Type B pancreatic cell (in vitro differentiated cells): ENCODE results near the gene TP73. TPM values are rescaled to one million over a fixed set of nuclear protein-coding genes. Genes with fewer than 3 reads are reported as not detected.

Experiments used
- DNase-seq: peaks from one replicate; pipeline ENCODE4 v3.0.0; 2021; ENCODE audit warnings: mixed read lengths; ENCODE audit not compliant: unreplicated experiment; ENCODE audit errors: extremely low spot score
- H3K27ac Mint-ChIP-seq: 2 replicates; pipeline ENCODE4 v1.8.0; 2021; ENCODE audit warnings: mild to moderate bottlenecking, mixed read lengths
- H3K27me3 Mint-ChIP-seq: 2 replicates; pipeline ENCODE4 v1.8.0; 2021; ENCODE audit warnings: mixed read lengths
- H3K36me3 Mint-ChIP-seq: 2 replicates; pipeline ENCODE4 v1.8.0; 2021; ENCODE audit warnings: mixed read lengths
- H3K4me1 Mint-ChIP-seq: one replicate; pipeline ENCODE4 v1.8.0; 2021; ENCODE audit warnings: mixed read lengths; ENCODE audit not compliant: unreplicated experiment
- H3K4me3 Mint-ChIP-seq: 2 replicates; pipeline ENCODE4 v1.8.0; 2021; ENCODE audit warnings: mild to moderate bottlenecking, mixed read lengths
- H3K9me3 Mint-ChIP-seq: 2 replicates; pipeline ENCODE4 v1.8.0; 2021; ENCODE audit warnings: mixed read lengths
- CTCF ChIP-seq: fragments of 200-600 bp; sonication (generic); conservative IDR thresholded peaks from 2 replicates; pipeline ENCODE4 v1.5.0; 2021; ENCODE audit warnings: antibody characterized with exemption, mild to moderate bottlenecking
- total RNA-seq: library from RNA; stranded (reverse); gene quantifications from 2 replicates; pipeline ENCODE4 v1.2.1, GENCODE V29; 2021; ENCODE audit warnings: low replicate concordance

Gene TP73
- total RNA-seq, 1 donor from 2014 or later = 1.6 TPM

GRCh38 chr1:3657096-3657475, 4.8 kb downstream of the TP73 start:
- H3K27me3 Mint-ChIP-seq = peaks cover 70% of the 10 kb centered on the region
- DNase-seq = no peak
- H3K4me1 Mint-ChIP-seq = peaks cover 5% of the 10 kb centered on the region

DNA sequence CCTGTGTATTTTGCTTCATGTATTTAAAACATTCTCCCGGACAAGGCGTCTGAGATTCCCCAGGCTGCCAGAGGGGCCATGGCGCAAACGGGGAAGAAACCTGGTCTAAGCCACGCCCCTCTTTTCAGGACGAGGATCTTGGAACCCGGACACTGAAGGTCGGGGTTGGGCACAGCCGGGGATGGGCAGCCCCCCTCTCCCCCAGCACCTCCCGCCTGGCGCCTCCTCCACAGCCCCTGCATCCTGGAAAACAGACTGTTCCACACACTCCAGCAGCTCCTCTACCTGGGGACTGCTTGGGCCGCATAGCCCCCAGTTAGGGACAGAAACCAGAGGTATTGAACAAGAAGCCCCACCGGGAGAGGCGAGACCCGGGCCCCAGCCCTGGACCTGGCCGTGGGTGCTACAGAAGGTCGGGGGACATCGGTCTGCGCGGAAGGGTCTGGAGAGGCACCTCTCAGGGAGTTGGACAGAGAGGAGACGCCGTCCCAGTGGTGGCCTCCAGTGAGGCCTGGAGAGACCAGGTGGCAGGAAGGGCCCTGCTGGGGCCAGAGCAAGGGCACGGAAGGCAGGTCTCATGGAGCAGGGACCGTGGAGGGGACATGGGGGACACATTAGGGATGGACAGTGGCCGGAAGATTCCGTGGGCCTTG, 5.4 kb downstream of the TP73 start:
- H3K9me3 Mint-ChIP-seq = no peaks in the 10 kb centered on the region
- peaks cover 5% of the 10 kb centered on the region for H3K4me1 Mint-ChIP-seq
- H3K27ac Mint-ChIP-seq = no peak overlapping the region
- H3K4me3 Mint-ChIP-seq = no peak overlapping the region
- no peaks in the 10 kb centered on the region for H3K36me3 Mint-ChIP-seq
- TF ChIP-seq CTCF = no peak
- peaks cover 72% of the 10 kb centered on the region for H3K27me3 Mint-ChIP-seq
- no peak for DNase-seq

More at GRCh38 chr1:3657096-3657475, 4.8 kb downstream of the TP73 start:
- no peak overlapping the region for H3K4me3 Mint-ChIP-seq
- no peaks in the 10 kb centered on the region for H3K36me3 Mint-ChIP-seq
- H3K27ac Mint-ChIP-seq = no peak overlapping the region
- H3K9me3 Mint-ChIP-seq = no peaks in the 10 kb centered on the region
- TF ChIP-seq CTCF = no peak

DNA sequence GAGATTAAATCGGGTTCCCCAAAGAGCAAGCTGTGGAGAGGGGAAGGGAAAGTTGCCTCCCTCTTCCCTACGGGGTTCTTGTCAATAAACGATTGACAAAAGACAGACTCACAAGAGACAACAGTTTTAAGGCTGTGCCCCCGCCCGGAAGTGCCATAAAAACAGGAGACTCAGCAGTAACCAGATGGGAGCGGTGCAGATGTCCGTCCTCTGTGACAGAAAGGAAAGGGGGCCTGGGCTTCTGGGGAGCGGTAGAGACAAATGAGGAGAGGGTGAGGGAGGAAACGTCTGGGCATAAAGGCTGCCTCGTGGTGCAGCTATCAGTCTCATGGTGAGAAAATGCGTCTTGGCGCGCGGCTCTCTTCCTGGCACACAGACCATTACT, 5.9 kb downstream of the TP73 start:
- H3K4me1 Mint-ChIP-seq = peaks cover 5% of the 10 kb centered on the region
- H3K9me3 Mint-ChIP-seq = no peaks in the 10 kb centered on the region
- H3K27me3 Mint-ChIP-seq = peaks cover 74% of the 10 kb centered on the region
- no peak overlapping the region for H3K27ac Mint-ChIP-seq
- no peak for DNase-seq
- no peak for TF ChIP-seq CTCF
- no peaks in the 10 kb centered on the region for H3K36me3 Mint-ChIP-seq
- H3K4me3 Mint-ChIP-seq = no peak overlapping the region

- Mint-ChIP-seq H3K4me3 (no peak overlapping the region), H3K36me3 (no peaks in the 10 kb centered on the region), H3K27ac (no peak overlapping the region), H3K4me1 (peaks cover 5% of the 10 kb centered on the region), H3K9me3 (no peaks in the 10 kb centered on the region), H3K27me3 (peaks cover 67% of the 10 kb centered on the region)
- no peak for TF ChIP-seq CTCF
- DNase-seq = no peak
These were observed 6.8 kb downstream of the TP73 start for GRCh38 chr1:3659093-3659492.

DNA sequence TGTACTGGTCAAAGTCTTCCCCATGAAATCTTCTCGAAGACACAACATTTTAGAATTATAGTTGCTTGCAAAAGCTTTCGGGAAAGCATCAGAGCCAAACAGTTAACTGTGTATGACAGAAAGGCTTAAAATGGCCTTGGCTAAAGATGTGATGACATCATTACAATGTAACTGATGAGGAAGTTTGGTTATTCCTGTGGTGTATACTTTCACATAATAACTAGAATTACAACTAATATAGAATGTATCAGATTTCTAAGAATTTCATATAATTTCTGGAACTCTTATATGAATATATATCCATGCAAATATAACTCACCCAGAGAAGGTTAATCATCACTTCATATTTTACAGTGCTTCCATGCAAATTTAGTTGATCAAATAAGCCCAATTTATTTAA, 8.4 kb downstream of the TP73 start:
- H3K4me3 Mint-ChIP-seq = no peak overlapping the region
- no peak for DNase-seq
- TF ChIP-seq CTCF = no peak
- H3K9me3 Mint-ChIP-seq = no peaks in the 10 kb centered on the region
- H3K36me3 Mint-ChIP-seq = no peaks in the 10 kb centered on the region
- peaks cover 56% of the 10 kb centered on the region for H3K27me3 Mint-ChIP-seq
- H3K27ac Mint-ChIP-seq = no peak overlapping the region
- H3K4me1 Mint-ChIP-seq = peaks cover 5% of the 10 kb centered on the region

GRCh38 chr1:3661631-3662030, 9.3 kb downstream of the TP73 start:
- no peak overlapping the region for H3K4me3 Mint-ChIP-seq
- peaks cover 5% of the 10 kb centered on the region for H3K4me1 Mint-ChIP-seq

More at GRCh38 chr1:3661631-3662030, 9.3 kb downstream of the TP73 start:
- Mint-ChIP-seq H3K27ac (no peak overlapping the region), H3K27me3 (peaks cover 52% of the 10 kb centered on the region), H3K9me3 (no peaks in the 10 kb centered on the region), H3K36me3 (no peaks in the 10 kb centered on the region)
- DNase-seq = no peak
- no peak for TF ChIP-seq CTCF
